GM18505 (cell line): Measurements from ENCODE around the gene PRMT1.

Experiments used
- ATAC-seq: cut with Tn5 transposase; IDR thresholded peaks from one replicate; pipeline ENCODE4 v1.9.1; 2021; ENCODE audit not compliant: unreplicated experiment
- POLR2A ChIP-seq: IDR thresholded peaks from 4 replicates; pipeline ENCODE4 v1.6.1; 2011; ENCODE audit warnings: borderline replicate concordance; ENCODE audit not compliant: insufficient read depth, insufficient read length; ENCODE audit errors: extremely low read depth

PRMT1 gene

GRCh38 chr19:49683814-49684250, 6.8 kb downstream of the PRMT1 start:
- TF ChIP-seq POLR2A: no peak
- no peak for ATAC-seq

- TF ChIP-seq POLR2A: peak; percentile 4
- ATAC-seq: no peak
These were observed 7.3 kb downstream of the PRMT1 start for GRCh38 chr19:49684251-49684982.

- no peak for ATAC-seq
- TF ChIP-seq POLR2A: peak; percentile 28
These were observed 8.0 kb downstream of the PRMT1 start for GRCh38 chr19:49684983-49685553.

GRCh38 chr19:49685845-49686332, 8.8 kb downstream of the PRMT1 start:
- TF ChIP-seq POLR2A: peak; percentile 40
- no peak for ATAC-seq

GRCh38 chr19:49686503-49687088, 9.5 kb downstream of the PRMT1 start:
- no peak for TF ChIP-seq POLR2A
- no peak for ATAC-seq

GRCh38 chr19:49687150-49687549, 10.1 kb downstream of the PRMT1 start:
- TF ChIP-seq POLR2A: no peak
- ATAC-seq: no peak

GRCh38 chr19:49687566-49688316, 10.7 kb downstream of the PRMT1 start:
- TF ChIP-seq POLR2A: peak; percentile 10
- ATAC-seq: no peak

GRCh38 chr19:49688531-49689132, 11.6 kb downstream of the PRMT1 start:
- TF ChIP-seq POLR2A: no peak
- ATAC-seq: no peak

- ATAC-seq: no peak
- no peak for TF ChIP-seq POLR2A
These were observed 12.3 kb downstream of the PRMT1 start, which contains the start of gene ADM5 for GRCh38 chr19:49689133-49690078. TSS of gene ADM5 (plus strand) at chr19:49689594. CDS start at chr19:49689838, 244 bp downstream.

GRCh38 chr19:49690079-49690655, 13.1 kb downstream of the PRMT1 start:
- ATAC-seq: no peak
- no peak for TF ChIP-seq POLR2A

- ATAC-seq: no peak
- no peak for TF ChIP-seq POLR2A
These were observed 13.7 kb downstream of the PRMT1 start, which contains the start of gene CPT1C for GRCh38 chr19:49690656-49691242. TSS of gene CPT1C (plus strand) at chr19:49691116. CDS start at chr19:49692253, 1,137 bp downstream.
